ENCODE measurements around the gene GRIPAP1. TPM values are rescaled to one million over a fixed set of nuclear protein-coding genes. Genes with fewer than 3 reads are reported as not detected.

GRIPAP1 gene
- total and polyA plus RNA-seq, 2 donors (not counting 3 experiments of a cell fraction or from before 2014, with no cell fraction given) = 25.3 to 49.4 TPM

DNA sequence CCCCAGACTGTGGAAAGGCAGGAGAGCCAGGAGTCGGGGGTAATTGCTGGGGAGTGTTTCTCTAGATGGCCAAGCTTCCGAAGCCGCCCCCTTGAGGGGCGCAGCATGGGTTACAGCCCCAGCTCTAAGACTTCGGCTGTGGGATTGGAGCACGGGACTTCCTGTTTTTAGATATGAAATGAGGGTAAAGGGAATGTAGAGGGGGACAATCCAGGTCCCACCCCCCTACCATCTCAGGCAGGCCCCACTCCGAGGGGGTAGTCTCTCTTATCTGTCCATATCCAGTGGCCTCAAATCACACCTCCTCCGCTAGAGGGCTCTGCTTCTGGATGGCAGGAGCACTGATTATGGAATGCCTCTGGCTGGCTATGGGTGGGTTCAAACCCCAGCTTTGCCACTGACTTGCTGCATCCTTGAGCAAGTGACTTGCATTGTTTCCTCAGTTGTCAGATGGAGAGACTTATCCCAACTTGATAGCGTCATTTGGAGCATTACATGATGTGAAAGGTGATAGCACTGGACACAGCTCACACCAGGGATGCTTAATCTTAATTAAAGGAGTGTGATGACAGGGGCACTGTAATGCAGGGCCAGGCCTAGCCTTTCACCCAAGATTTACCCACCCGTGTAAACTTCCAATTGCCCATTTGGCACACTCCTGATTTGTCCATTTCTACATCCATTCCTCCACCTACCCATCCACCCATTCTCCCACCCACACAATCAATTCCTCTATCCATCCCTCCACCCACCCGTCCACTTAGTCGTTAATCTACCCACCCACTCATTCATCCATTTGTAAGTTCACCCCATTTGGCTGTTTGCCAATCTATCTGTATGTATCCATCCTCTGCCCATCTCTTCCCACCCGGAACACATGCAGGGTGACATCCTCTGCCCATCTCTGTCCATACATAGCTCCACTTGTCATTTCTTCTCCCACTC lies 29.6 kb downstream of the GRIPAP1 start:
- H3K79me2 ChIP-seq (ENCODE audit: control insufficient read depth, insufficient read depth, low read length) = no peaks in the 10 kb centered on the region
- intact Hi-C loops (cut with micrococcal nuclease) (loop anchor here (1.0 kb wide), 1 partner anchor 71 kb away; the partner anchor contains the start of gene TFE3), dilution Hi-C loops (cut with MboI; ENCODE audit: extremely low pct_ligation_motif_present, low sequenced_read_pairs) (no loop called here)
- H2AFZ ChIP-seq (ENCODE audit: low read depth, low read length) = no peak overlapping the region
- ChIA-PET POLR2A (no interaction called here), CTCF (interaction anchor here (0.8 to 2.0 kb wide), 10 partner anchors 11 to 134 kb away, joined by 3 to 17 read pairs (median 4); partner anchors contain the start of genes TFE3 and WDR45)
- no peak overlapping the region for H3K9ac ChIP-seq (replicated peaks; ENCODE audit: extremely low read depth, insufficient read depth, low read length)
- peaks cover 3% of the 10 kb centered on the region for H3K4me1 ChIP-seq (ENCODE audit: control insufficient read depth, extremely low read depth, insufficient read depth, low read length)
- peaks cover 0 to 16% of the 10 kb centered on the region in 2 experiments for H3K36me3 ChIP-seq (ENCODE audit: control insufficient read depth in 2 of 2, extremely low read depth in 1 of 2, insufficient read depth in 2 of 2, low read length in 2 of 2)
- no peak overlapping the region for H3K27ac ChIP-seq (ENCODE audit: insufficient read depth, low read depth, low read length)
- H3K9me3 ChIP-seq (replicated peaks; ENCODE audit: control insufficient read depth, insufficient read depth, low read length) = no peaks in the 10 kb centered on the region
- TF ChIP-seq POLR2AphosphoS5 (IDR thresholded peaks at IDR 0.05; ENCODE audit: insufficient read depth, low read depth, low read length) = peak; percentile 19
- TF ChIP-seq CTCF (IDR thresholded peaks at IDR 0.05; ENCODE audit: extremely low read depth in 1 of 2, insufficient read depth in 1 of 2, low read depth in 1 of 2, low read length in 2 of 2) = peak; percentile 46 to 56
- no peak for TF ChIP-seq POLR2A (IDR thresholded peaks at IDR 0.05; ENCODE audit: low read depth, low read length)
- TF ChIP-seq MYC (IDR thresholded peaks at IDR 0.05; ENCODE audit: low read depth, low read length) = no peak
- no peaks in the 10 kb centered on the region for H3K27me3 ChIP-seq (ENCODE audit: control insufficient read depth in 2 of 2, insufficient read depth in 2 of 2, low read length in 2 of 2)
- no peaks in the 10 kb centered on the region for H4K20me1 ChIP-seq (replicated peaks; ENCODE audit: control insufficient read depth, extremely low read depth, insufficient read depth, low read length)
- DNase-seq (ENCODE audit: low read depth, low spot score) (peak; percentile 46), FAIRE-seq (peak; percentile 98)
- no TSS peak for BruUV-seq (replicated peaks)
- H3K4me2 ChIP-seq (ENCODE audit: insufficient read depth, low read length) = peak overlapping the region; percentile 1
- H3K4me3 ChIP-seq (replicated peaks in 1 of 3; ENCODE audit: insufficient read depth in 1 of 3, low read depth in 1 of 3, low read length in 3 of 3) = peak overlapping the region in 1 of 3 experiments; percentile 3
- H3K9me1 ChIP-seq (replicated peaks; ENCODE audit: control insufficient read depth, extremely low read depth, insufficient read depth, low read length) = no peaks in the 10 kb centered on the region

Measured in endothelial cell of umbilical vein (primary cell).